Stromal cell of bone marrow (primary cell): Measurements from ENCODE around the gene DAG1.

Experiments
- DNase-seq: peaks from one replicate; pipeline ENCODE4 v3.0.0-alpha.2; 2012; ENCODE audit warnings: low read depth

The DAG1 gene

GRCh38 chr3:49469936-49470713 lies at the start of gene DAG1:
Gene DAG1 (plus strand): TSS chr3:49470267. CDS start chr3:49510535, 40,268 bp downstream.
- peak; percentile 94 for DNase-seq

- DNase-seq: no peak
Observed at GRCh38 chr3:49421890-49422378, 48.1 kb upstream of the DAG1 start.

DNA sequence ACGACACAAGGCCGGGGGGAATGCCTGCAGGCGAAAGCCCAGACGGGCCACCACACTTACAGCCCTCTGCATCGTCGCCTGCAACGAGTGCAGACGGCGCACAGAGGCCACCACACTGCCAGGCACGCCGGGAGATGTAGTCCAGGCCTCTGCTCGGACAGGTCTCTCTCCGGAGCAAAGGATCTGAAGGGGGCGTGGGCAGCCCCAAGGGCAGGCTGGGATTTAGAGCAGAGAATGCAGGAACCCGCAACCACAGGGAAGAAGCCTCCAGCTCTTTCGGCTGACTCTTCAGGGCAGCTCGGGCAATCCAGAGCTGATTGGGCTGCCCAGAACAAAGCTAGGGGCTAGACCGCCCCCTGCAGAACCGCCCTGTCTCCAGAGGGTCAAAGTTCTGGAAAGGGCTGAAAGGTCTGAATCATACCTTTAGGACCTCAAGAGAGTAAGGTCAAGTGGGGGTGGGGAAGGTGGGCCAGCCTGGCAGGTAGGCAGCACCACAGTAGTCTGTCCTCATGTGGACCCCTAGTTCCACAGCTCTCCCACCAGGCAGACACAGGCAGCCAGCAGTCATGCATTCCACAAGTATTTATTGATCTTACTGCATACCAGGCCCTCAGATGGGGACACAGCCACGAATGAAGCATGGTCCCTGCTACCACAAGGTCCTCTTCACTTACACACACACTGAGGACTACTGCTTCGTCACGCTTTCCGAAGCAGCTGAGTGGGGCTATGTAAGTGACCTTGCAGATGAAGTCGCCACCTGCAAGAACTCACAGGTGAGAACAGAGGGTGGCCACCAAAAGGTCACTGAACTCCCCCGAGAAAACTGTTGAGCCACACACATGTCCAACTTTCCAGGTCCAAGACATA lies 47.5 kb upstream of the DAG1 start, which contains the start of gene AMT:
AMT (minus strand) TSS at position 95 of the 870 bp plus-strand sequence; CDS start at position 72, 23 bp downstream.
- DNase-seq: no peak

- DNase-seq: no peak
Observed at GRCh38 chr3:49424816-49425215, 45.3 kb upstream of the DAG1 start.

DNA sequence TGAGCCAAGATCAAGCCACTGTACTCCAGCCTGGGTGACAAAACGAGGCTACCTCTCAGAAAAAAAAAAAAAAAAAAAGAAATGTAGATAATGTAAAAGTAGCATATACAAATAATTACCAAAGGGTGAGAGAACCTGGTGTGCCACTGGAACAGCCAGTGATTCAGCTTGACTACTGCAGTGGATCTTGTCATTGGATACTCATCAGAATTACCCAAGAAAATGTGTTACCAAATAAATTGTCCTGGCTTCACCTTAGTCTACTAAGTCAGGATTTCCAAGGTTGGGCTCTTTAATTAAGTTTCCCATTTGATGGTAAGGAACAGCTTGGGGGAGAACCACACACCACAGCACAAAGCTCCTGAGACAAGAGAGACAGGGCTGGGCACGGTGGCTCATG lies 42.5 kb upstream of the DAG1 start:
- DNase-seq: no peak

GRCh38 chr3:49428752-49429080 lies 41.4 kb upstream of the DAG1 start:
- DNase-seq: no peak

- DNase-seq: no peak
Observed at GRCh38 chr3:49434731-49435130, 35.3 kb upstream of the DAG1 start.

- no peak for DNase-seq
Observed at GRCh38 chr3:49445391-49445790, 24.7 kb upstream of the DAG1 start.

DNA sequence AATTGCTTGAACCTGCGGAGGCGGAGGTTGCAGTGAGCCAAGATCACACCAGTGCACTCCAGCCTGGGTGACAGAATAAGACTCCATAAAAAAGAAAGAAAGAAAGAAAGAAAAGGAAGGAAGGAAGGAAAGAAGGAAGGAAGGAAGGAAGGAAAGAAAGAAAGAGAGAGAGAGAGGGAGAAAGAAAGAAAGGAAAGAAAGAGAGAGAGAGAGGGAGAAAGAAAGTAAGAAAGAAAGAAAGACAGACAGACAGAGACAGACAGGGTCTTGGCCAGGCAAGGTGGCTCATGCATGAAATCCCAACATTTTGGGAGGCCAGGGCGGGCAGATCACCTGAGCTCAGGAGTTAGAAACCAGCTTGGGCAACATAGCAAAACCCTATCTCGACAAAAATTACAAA lies 16.4 kb upstream of the DAG1 start:
- DNase-seq: no peak

GRCh38 chr3:49454458-49454857 lies 15.6 kb upstream of the DAG1 start:
- DNase-seq: no peak

- DNase-seq: no peak
Observed at GRCh38 chr3:49454898-49455681, 15.0 kb upstream of the DAG1 start.

- DNase-seq: no peak
Observed at GRCh38 chr3:49456466-49456865, 13.6 kb upstream of the DAG1 start.

- DNase-seq: no peak
Observed at GRCh38 chr3:49460188-49460890, 9.7 kb upstream of the DAG1 start.

GRCh38 chr3:49460956-49461355 lies 9.1 kb upstream of the DAG1 start:
- no peak for DNase-seq

- DNase-seq: no peak
Observed at GRCh38 chr3:49461443-49462171, 8.5 kb upstream of the DAG1 start.

DNA sequence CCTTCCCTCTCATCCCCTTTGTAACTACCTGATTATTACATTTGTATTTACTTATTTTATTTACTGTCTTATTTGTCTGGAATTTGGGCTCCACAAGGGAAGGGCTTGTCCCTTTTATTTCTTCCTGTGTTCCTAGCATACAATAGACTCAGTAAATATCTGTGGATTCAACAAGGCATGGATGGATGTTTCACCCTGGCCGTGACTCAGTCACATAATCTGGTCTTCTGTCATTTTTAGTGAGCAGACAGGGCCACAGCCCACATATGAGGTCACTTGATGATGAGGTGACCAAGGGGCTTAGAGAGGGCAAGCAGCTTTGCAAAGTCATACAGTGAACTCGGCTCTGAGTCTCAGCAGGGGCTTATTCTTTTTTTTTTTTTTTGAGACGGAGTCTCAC lies 7.8 kb upstream of the DAG1 start:
- no peak for DNase-seq

DNA sequence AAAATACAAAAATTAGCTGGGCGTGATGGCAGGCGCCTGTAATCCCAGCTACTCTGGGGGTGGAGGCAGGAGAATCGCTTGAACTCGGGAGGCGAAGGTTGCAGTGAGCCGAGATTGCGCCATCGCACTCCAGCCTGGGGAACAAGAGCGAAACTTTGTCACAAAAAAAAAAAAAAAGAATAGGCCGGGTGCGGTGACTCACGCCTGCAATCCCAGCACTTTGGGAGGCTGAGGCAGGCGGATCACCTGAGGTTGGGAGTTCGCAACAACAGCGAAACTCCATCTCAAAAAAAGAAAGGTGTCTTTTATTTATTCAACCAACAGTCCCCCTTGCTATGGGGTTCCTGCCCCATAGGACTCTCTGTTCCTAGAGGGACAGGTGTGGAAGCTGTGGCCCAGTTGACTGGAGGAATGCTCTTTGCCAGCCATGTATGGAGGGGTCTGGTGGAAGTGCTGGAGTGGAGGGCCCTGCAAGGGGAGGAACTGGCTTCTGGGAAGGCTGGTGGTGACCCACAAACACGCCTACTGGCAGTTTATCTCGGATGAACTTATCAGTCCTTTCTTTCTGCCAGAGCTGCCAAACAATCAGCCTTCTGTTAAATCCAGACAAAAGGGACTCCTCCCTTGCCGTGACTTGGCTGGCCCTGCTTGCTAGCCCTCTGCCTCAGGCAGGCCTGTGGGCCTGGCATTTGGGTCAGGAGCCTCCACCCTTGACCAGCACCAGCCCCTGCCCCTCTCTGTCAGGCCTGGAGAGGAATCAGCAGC lies 4.6 kb upstream of the DAG1 start:
- no peak for DNase-seq

GRCh38 chr3:49466085-49466484 lies 4.0 kb upstream of the DAG1 start:
- DNase-seq: no peak

GRCh38 chr3:49469037-49469935 lies 781 bp upstream of the DAG1 start:
- DNase-seq: peak; percentile 55
